GM06990 (cell line): ENCODE data around the gene ITM2C.

Source experiments
- DNase-seq: peaks from one replicate; pipeline ENCODE4 v3.0.0-alpha.2; 2011; ENCODE audit not compliant: insufficient read length; ENCODE audit errors: extremely low read depth
- H3K27me3 ChIP-seq: replicated peaks from 2 replicates; pipeline ENCODE4 v1.6.0; 2011; ENCODE audit warnings: low read length; ENCODE audit not compliant: control insufficient read depth, insufficient read depth
- H3K36me3 ChIP-seq: 2 replicates; pipeline ENCODE4 v1.5.1; 2011; ENCODE audit warnings: low read length; ENCODE audit not compliant: control insufficient read depth, insufficient read depth
- H3K4me3 ChIP-seq: replicated peaks from 2 replicates; pipeline ENCODE4 v1.5.1; 2011; ENCODE audit warnings: low read depth, mild to moderate bottlenecking, control low read depth, low read length
- CTCF ChIP-seq: IDR thresholded peaks from 2 replicates; pipeline ENCODE4 v1.5.1; 2011; ENCODE audit warnings: low read length, control low read depth, mild to moderate bottlenecking, inconsistent platforms; ENCODE audit not compliant: insufficient read depth, poor library complexity, severe bottlenecking

The ITM2C gene

DNA sequence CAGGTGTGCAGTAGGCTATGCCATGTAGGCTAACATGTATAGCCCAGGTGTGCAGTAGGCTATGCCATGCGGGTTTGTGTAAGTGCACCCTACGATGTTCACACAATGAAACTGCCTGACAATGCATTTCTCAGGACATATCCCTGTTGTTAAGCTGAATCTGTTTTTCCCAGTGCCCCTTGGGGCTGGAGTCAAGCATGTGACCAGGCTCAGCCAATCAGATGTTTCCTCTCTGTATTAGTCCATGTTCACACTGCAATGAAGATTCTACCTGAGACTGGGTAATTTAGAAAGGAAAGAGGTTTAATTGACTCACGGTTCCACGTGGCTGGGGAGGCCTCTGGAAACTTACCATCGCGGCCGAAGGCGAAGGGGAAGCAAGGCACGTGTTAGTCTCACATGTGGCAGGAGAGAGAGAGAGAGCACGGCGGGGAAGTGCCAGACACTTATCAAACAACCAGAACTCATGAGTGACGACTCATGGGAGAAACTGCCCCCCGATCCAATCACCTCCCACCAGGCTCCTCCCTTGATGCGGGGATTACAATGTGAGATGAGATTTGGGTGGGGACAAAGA, 24.2 kb downstream of the ITM2C start:
- Histone ChIP-seq H3K27me3 (no peaks in the 10 kb centered on the region), H3K4me3 (no peak overlapping the region), H3K36me3 (no peaks in the 10 kb centered on the region)
- DNase-seq = no peak
- TF ChIP-seq CTCF = no peak

- Histone ChIP-seq H3K36me3 (no peaks in the 10 kb centered on the region), H3K27me3 (no peaks in the 10 kb centered on the region), H3K4me3 (no peak overlapping the region)
- DNase-seq = no peak
- no peak for TF ChIP-seq CTCF
Observed at GRCh38 chr2:230889911-230890601, 25.3 kb downstream of the ITM2C start.

- no peak for TF ChIP-seq CTCF
- DNase-seq = no peak
- Histone ChIP-seq H3K36me3 (no peaks in the 10 kb centered on the region), H3K27me3 (no peaks in the 10 kb centered on the region), H3K4me3 (no peak overlapping the region)
Observed at GRCh38 chr2:230890646-230891045, 25.9 kb downstream of the ITM2C start.

DNA sequence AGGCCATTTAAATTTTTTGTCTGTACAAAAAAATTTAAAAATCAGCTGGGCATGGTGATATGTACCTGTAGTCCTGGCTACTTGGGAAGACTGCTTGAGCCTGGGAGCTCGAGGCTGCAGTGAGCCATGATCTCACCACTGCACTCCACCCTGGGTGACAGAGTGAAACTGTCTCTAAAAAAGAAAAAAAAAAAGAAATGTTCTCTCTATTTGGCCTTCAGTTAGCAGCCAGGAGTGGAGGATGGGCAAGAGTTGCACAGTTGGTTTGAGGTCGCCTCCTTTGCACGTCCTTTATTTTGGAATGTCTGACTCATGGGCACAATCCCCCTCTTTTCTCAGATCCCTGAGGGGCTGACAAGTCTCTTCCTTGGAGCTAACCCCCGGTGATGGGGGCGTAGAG, 26.3 kb downstream of the ITM2C start:
- Histone ChIP-seq H3K36me3 (no peaks in the 10 kb centered on the region), H3K27me3 (no peaks in the 10 kb centered on the region), H3K4me3 (no peak overlapping the region)
- no peak for DNase-seq
- TF ChIP-seq CTCF = no peak

DNA sequence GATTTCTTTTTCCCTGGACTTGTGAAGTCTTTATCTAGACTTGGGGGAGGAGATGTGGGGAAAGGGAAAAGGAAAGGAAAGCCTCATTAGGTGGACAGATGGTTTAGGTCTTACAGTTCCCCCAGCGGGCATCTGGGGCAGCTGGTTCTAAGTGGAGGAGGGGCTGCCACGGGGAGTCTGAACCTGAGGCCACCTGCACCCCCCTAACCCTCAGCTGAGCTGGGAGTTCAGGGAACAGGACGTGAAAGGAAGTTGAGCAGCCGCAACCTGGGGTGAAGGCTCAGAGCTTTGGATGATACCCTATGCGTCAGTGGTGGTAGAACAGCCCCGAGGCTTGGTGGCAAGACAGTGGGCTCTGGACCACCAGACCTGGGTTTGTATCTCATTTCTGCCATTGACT, 26.8 kb downstream of the ITM2C start:
- Histone ChIP-seq H3K4me3 (no peak overlapping the region), H3K27me3 (no peaks in the 10 kb centered on the region), H3K36me3 (no peaks in the 10 kb centered on the region)
- no peak for DNase-seq
- TF ChIP-seq CTCF = no peak

- TF ChIP-seq CTCF = no peak
- no peak for DNase-seq
- H3K4me3 ChIP-seq = no peak overlapping the region
- no peaks in the 10 kb centered on the region for H3K36me3 ChIP-seq
- H3K27me3 ChIP-seq = no peaks in the 10 kb centered on the region
Observed at GRCh38 chr2:230893338-230893737, 28.6 kb downstream of the ITM2C start.
